K562 (cell line): Measurements from ENCODE around the gene CAMK2G. TPM values are rescaled to one million over a fixed set of nuclear protein-coding genes. Genes with fewer than 3 reads are reported as not detected.

Experiments used
- ARNT ChIP-seq, 2 experiments: fragments of 450-650 bp; IDR thresholded peaks; 2 replicates each; pipeline ENCODE4 v1.6.1; 2016; ENCODE audit warnings: mild to moderate bottlenecking in 1 of 2
- ATF7 ChIP-seq: fragments of 450-650 bp; IDR thresholded peaks from 2 replicates; pipeline ENCODE4 v1.7.1; 2014; ENCODE audit warnings: mild to moderate bottlenecking, moderate library complexity
- CBX8 ChIP-seq: fragments of 200-600 bp; sonication (generic); IDR thresholded peaks from 2 replicates; pipeline ENCODE4 v1.6.1; 2012; ENCODE audit warnings: borderline replicate concordance, mixed run types, low read depth, mild to moderate bottlenecking, moderate library complexity, mixed read lengths, low read length, control low read depth, inconsistent platforms; ENCODE audit not compliant: poor library complexity, severe bottlenecking; ENCODE audit errors: extremely low read depth
- EGR1 ChIP-seq: fragments of 450-650 bp; conservative IDR thresholded peaks from 2 replicates; pipeline ENCODE4 v1.6.1; 2017; ENCODE audit warnings: mild to moderate bottlenecking
- GABPA ChIP-seq: fragments of 200-800 bp; sonication (Bioruptor generic); conservative IDR thresholded peaks from 2 replicates; pipeline ENCODE4 v1.6.1; 2016; ENCODE audit warnings: low read depth, missing genetic modification characterization, missing compliant biosample characterization
- GATA2 ChIP-seq: sonication (generic); formaldehyde crosslinking; IDR thresholded peaks from 2 replicates; pipeline ENCODE4 v1.4.0; 2020; ENCODE audit warnings: mild to moderate bottlenecking, missing genetic modification reagents
- HLTF ChIP-seq: fragments of 450-650 bp; IDR thresholded peaks from 2 replicates; pipeline ENCODE4 v1.6.1; 2016
- KDM4B ChIP-seq, 2 experiments: fragments of 450-650 bp in 1 of 2; sonication (generic) in 1 of 2; IDR thresholded peaks; 2 replicates each; pipeline ENCODE4 v1.6.1; 2016 to 2017; ENCODE audit warnings: borderline replicate concordance in 2 of 2, antibody characterized with exemption in 1 of 2, low read depth in 1 of 2, mild to moderate bottlenecking in 1 of 2
- MCM3 ChIP-seq: fragments of 450-650 bp; IDR thresholded peaks from 2 replicates; pipeline ENCODE4 v1.6.1; 2016
- NCOR1 ChIP-seq: fragments of 450-650 bp; IDR thresholded peaks from 2 replicates; pipeline ENCODE4 v1.6.1; 2016; ENCODE audit warnings: mild to moderate bottlenecking, moderate library complexity
- RFX7 ChIP-seq: fragments of 250-450 bp; sonication (Bioruptor Pico); IDR thresholded peaks from 2 replicates; pipeline ENCODE4 v1.5.1; 2021; ENCODE audit warnings: mild to moderate bottlenecking
- SP1 ChIP-seq: sonication (generic); formaldehyde crosslinking; IDR thresholded peaks from 2 replicates; pipeline ENCODE4 v1.8.1; 2022; ENCODE audit warnings: mild to moderate bottlenecking, missing genetic modification reagents
- STAT6 ChIP-seq: sonication (generic); formaldehyde crosslinking; IDR thresholded peaks from 2 replicates; pipeline ENCODE4 v1.8.1; 2023; ENCODE audit warnings: mild to moderate bottlenecking, missing genetic modification reagents
- ZBTB8A ChIP-seq: fragments of 450-650 bp; IDR thresholded peaks from 2 replicates; pipeline ENCODE4 v1.6.1; 2018; ENCODE audit warnings: mild to moderate bottlenecking, moderate library complexity; ENCODE audit not compliant: partially characterized antibody
- ZMIZ1 ChIP-seq, 2 experiments: fragments of 150-350 bp in 1 of 2; IDR thresholded peaks; 2 replicates each; pipeline ENCODE4 v1.6.1; 2012 to 2016; ENCODE audit warnings: low read depth in 2 of 2, low read length in 2 of 2, mild to moderate bottlenecking in 1 of 2, moderate library complexity in 1 of 2
- ZNF165 ChIP-seq: fragments of 250-450 bp; sonication (Bioruptor Pico); IDR thresholded peaks from 2 replicates; pipeline ENCODE4 v1.4.0; 2020; ENCODE audit warnings: borderline replicate concordance
- ZNF586 ChIP-seq: fragments of 450-650 bp; formaldehyde crosslinking; conservative IDR thresholded peaks from 2 replicates; pipeline ENCODE4 v1.4.0; 2020; ENCODE audit warnings: mild to moderate bottlenecking, moderate library complexity
- ZNF695 ChIP-seq: fragments of 450-650 bp; formaldehyde crosslinking; IDR thresholded peaks from 2 replicates; pipeline ENCODE4 v1.4.0; 2020; ENCODE audit warnings: mild to moderate bottlenecking, moderate library complexity
- ZNF780A ChIP-seq: fragments of 250-450 bp; sonication (Bioruptor Pico); IDR thresholded peaks from 2 replicates; pipeline ENCODE4 v1.5.0; 2021; ENCODE audit warnings: mild to moderate bottlenecking
- polyA plus RNA-seq, 8 experiments: library from polyadenylated mRNA; depleted of rRNA in 4 of 8; stranded (reverse) in 5 of 8; unstranded in 3 of 8; fragments of >200 nt; fragmentation: Nextera tagmentation in 2 of 8; fragmentation: Illumina TruSeq in 1 of 8; extraction: Ambion mirVana in 2 of 8; extraction: Trizol in 1 of 8; gene quantifications; 2 replicates each; pipeline versions ENCODE4 v1.2.1 to v1.2.3, GENCODE V29; 2011 to 2014; ENCODE audit warnings: inconsistent platforms in 1 of 8, missing spikeins in 1 of 8
- total RNA-seq, 7 experiments: library from RNA; depleted of rRNA in 6 of 7; stranded (reverse); fragments of >200 nt in 6 of 7; fragmentation: Illumina TruSeq in 2 of 7; extraction: Trizol in 2 of 7; gene quantifications; 2 replicates each; pipeline versions ENCODE4 v1.2.1 to v1.2.3, GENCODE V29; 2011 to 2021; ENCODE audit warnings: low replicate concordance in 1 of 7
- TF ChIP-seq, protein P1 (sequence below): IDR thresholded peaks from 3 replicates; pipeline ENCODE4 v1.6.1; 2011; ENCODE audit warnings: borderline replicate concordance, mild to moderate bottlenecking; ENCODE audit not compliant: insufficient read length, insufficient read depth

Gene CAMK2G
- total and polyA plus RNA-seq, 9 of the 15 experiments (the other 6 are each of a cell fraction or from before 2014, with no cell fraction given) = 9.0 to 37.9 (median 32.6) TPM

DNA sequence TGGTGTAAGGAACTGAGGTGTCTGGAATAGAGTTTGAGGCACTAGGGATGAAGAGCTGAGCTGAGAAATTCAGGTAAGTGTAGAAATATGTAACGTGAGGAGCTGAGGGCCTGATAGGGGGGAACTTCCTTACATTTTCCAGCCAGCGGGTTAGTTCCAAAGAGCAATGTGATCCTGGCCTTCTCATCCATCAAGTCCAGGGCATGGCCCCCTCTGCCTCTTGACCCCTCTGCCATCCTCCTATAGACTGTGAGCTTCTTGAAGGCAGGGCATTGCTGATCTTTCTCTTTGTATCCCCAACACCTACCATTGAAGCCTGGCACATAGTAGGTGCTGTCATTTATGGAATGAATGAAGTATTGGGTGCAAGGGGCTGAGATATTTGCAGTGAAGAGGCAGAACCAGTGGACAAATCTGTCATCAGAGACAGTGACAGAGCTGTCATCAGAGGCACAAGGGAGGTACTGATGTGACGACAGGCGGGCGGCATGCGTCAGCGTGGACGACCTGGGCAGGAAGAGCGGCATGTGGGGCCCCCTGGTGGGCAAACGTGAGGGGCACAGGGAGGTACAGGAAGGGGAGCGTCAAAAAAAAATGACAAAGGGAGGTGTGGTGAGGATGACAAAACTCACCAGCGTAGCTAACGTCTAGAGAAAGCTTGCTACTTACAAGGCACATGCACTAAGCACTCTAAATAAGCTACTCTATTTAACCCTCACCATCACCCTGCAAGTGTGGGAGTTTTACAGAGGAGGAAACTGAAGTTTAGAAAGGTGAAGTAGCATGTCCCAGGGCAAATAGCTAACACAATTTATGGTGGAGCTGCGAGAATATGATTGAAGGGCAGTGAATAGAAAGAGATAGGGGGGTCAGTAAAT is 5.2 kb upstream of the CAMK2G start (continued):
- TF ChIP-seq ZMIZ1 (IDR thresholded peaks at IDR 0.05; ENCODE audit: low read depth in 2 of 2, low read length in 2 of 2) = peak in 1 of 2 experiments; percentile 64; a peak in 1 of 4 replicates
- TF ChIP-seq ZNF695 (CRISPR knock-in tag) = no peak
- TF ChIP-seq, protein P1, sequence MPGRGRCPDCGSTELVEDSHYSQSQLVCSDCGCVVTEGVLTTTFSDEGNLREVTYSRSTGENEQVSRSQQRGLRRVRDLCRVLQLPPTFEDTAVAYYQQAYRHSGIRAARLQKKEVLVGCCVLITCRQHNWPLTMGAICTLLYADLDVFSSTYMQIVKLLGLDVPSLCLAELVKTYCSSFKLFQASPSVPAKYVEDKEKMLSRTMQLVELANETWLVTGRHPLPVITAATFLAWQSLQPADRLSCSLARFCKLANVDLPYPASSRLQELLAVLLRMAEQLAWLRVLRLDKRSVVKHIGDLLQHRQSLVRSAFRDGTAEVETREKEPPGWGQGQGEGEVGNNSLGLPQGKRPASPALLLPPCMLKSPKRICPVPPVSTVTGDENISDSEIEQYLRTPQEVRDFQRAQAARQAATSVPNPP = no peak
- TF ChIP-seq EGR1 = no peak
- TF ChIP-seq RFX7 (CRISPR knock-in tag) = no peak
- TF ChIP-seq GATA2 = no peak
- no peak for TF ChIP-seq ZNF165 (CRISPR knock-in tag)
- TF ChIP-seq ZBTB8A = no peak
- TF ChIP-seq ZNF586 (CRISPR knock-in tag) = no peak
- peak; percentile 75 for TF ChIP-seq SP1 (CRISPR knock-in tag)
- no peak; the same call in 1 of the 2 replicates for TF ChIP-seq STAT6 (CRISPR knock-in tag)
- TF ChIP-seq ARNT (IDR thresholded peaks at IDR 0.05) = peak; percentile 30 to 81; a peak in 1 of 4 replicates
- TF ChIP-seq HLTF = peak; percentile 73; the same call in 1 of the 2 replicates
- no peak for TF ChIP-seq KDM4B (IDR thresholded peaks at IDR 0.05; ENCODE audit: borderline replicate concordance in 2 of 2, low read depth in 1 of 2)
- no peak for TF ChIP-seq CBX8
- no peak for TF ChIP-seq MCM3
- no peak; the same call in 1 of the 2 replicates for TF ChIP-seq NCOR1
- TF ChIP-seq GABPA (tag) = peak; percentile 67; the same call in 1 of the 2 replicates
- peak; percentile 93 for TF ChIP-seq ATF7
- TF ChIP-seq ZNF780A (CRISPR knock-in tag) = no peak
